Stimulated activated CD8-positive, alpha-beta memory T cell treated with anti-CD3 and anti-CD28 coated beads, Interleukin-15, amount 100 ng/mL, for 48 hours (primary cell): Measurements from ENCODE around the gene RPL15.
A peak's percentile ranks its signal among the peaks of the same experiment; 100 is the strongest.
"Not testable (repeated sequence)": the region's sequence is repeated elsewhere in the genome, so short reads cannot be mapped to it uniquely, and the experiment has no call there.

ENCODE experiments used
- DNase-seq, 2 donors: peaks; one replicate each; pipeline ENCODE4 v3.0.0-alpha.2; 2020; ENCODE audit warnings: low read depth in 2 of 2

RPL15 gene

DNA sequence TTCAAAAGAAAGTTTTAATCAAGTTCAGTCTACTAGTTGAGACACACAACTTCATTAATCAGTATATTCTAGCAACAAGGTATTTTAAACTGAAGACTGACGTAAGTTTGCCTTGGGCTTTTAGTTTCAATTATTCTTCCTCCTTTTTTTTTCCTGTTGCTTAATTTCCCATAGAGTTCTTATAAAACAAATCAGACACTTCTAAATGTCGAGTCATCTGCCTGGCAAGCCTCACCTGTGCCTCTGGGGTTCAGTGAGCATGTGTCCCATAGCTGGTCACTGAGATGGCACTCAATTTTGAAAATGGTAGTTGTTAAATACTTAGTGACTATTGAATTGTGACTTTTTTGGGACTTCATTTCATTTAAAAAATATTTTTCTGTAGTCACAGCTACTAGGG is 27.5 kb upstream of the RPL15 start:
- no peak for DNase-seq

DNA sequence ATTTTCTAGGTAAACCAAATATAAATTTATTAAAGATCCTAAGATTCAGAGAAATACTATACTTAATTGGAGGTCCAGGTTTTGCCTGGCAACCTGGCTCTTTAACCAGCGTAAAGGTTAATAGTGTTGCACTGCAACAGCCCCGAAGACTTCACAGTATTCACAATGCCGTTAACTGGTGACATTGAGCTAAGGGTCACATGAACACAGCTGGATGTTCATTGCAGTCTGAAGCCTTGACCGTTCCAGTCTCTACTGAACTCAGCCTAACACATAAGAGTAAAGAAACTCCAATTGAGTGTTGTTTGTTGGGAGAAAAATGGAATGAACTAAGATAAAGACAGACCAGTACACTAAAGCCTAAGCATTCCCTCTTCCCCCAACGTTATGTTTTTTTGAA is 27.0 kb upstream of the RPL15 start:
- DNase-seq, result no peak

GRCh38 chr3:23894254-23895061 is 22.5 kb upstream of the RPL15 start:
- no peak for DNase-seq

DNA sequence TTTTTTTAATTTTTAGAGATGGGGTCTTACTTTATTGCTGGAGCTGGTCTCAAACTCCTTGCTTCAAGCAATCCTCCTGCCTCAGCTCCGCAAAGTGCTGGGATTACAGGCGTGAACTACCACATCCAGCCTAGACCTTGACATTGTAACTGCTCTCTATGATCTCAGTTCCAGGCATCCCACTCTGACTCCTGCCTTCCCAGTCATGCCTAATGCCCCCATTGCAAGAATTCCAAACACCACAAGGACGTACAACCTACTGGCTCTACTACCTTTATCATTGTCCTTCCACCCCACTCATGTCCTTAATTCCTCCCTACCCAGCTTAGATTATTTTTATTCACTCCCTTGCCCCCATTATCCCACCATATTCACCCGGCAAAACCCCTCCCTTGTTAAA is 21.8 kb upstream of the RPL15 start:
- no peak for DNase-seq

GRCh38 chr3:23900744-23901143 is 16.2 kb upstream of the RPL15 start:
- DNase-seq, result no peak

DNA sequence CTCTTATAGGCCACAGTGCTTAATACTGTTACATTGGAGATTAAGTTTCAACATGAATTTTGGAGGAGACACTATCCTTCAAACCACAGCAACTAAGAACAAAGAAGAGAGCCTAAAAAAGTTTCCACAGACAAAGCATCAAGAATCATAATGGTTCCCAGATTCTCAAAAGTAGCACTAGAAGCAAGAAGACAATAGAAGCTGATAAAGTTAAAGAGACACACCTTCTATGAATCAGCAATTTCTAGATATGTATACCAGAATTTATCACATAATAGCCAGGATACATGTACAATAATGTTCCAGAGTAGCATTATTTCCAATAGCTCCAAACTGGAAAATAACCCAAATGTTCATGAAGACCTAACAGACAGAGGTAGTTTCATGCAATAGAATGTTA is 12.4 kb upstream of the RPL15 start:
- DNase-seq, result no peak

DNA sequence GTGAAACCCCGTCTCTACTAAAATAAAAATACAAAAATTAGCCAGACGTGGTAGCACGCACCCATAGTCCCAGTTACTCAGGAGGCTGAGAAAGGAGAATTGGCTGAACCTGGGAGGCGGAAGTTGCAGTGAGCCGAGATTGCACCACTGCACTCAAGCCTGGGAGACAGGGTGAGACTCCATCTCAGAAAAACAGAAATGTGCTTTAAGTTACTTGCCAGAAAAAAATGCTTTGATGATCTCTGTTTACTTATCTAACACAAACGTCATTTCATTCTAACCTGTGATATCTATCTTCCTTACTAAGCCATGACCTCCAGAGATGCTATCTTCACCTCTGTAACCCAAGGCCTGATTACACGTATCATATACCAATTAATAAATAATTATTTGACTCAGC is 7.6 kb upstream of the RPL15 start:
- DNase-seq, result no peak

DNA sequence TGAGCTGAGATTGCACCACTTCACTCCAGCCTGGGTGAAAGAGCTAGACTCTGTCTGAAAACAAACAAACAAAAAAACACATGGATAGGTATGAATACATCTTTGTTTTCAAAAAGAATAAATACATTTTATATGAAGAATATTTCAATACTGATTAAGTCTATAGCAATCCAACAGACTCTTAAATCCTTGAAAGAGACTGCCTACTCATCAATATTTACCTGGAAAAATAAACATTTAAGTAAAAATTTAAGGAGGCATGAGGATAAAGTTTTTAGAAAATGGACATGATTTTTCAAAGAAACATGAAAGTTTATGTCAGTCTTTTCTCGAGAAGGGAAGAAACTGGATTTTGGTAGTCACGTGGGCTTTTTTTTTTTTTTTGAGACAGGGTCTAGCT is 5.5 kb upstream of the RPL15 start:
- DNase-seq, result no peak

DNA sequence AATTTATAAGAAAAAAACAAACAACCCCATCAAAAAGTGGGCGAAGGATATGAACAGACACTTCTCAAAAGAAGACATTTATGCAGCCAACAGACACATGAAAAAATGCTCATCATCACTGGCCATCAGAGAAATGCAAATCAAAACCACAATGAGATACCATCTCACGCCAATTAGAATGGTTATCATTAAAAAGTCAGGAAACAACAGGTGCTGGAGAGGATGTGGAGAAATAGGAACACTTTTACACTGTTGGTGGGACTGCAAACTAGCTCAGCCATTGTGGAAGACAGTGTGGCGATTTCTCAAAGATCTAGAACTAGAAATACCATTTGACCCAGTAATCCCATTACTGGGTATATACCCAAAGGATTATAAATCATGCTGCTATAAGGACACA is 4.6 kb upstream of the RPL15 start:
- not testable (repeated sequence) for DNase-seq

GRCh38 chr3:23913182-23913581 is 3.8 kb upstream of the RPL15 start:
- no peak for DNase-seq

GRCh38 chr3:23913873-23914743 is 2.8 kb upstream of the RPL15 start:
- no peak for DNase-seq

- DNase-seq, result no peak
These were observed 1.3 kb upstream of the RPL15 start for GRCh38 chr3:23915537-23916108.

DNA sequence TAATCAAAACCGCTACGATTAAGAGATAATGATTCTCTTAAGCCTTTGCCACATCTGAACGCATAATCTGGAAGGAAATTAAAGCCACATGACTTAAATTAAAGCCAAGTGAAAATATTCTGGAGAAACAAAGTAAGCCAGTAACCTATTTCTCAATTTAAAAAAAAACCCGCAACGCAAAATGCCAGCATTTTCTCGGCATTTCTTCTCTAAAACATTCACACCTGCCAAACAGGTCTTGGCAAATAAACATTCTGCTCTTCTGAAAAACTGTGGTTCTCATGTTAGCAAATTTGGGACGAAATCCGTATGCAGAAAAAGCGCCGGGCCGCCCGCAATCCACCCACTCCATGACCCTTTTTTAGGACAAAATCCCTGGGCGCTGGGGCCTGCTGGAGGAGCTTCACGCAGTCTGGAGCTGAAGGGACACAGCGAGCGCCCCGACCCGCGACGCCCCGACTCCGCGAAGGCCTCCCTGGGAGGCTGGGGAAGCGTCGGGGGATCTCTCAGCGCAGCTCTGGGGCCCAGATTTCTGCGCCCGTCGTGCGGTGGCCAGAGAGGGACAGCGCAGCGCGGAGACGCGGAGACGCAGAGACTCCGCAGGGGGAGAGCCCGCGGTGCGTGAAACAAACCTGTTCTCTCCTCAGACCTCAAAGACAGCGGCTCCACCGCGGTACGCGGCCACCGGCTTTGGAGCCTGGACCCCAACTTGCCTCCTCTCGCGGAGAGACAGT is 613 bp upstream of the RPL15 start:
- no peak for DNase-seq

- DNase-seq, result peak in 1 of 2 donors; percentile 60
These were observed 859 bp downstream of the RPL15 start for GRCh38 chr3:23917679-23918303.

GRCh38 chr3:23918331-23918730 is 1.4 kb downstream of the RPL15 start:
- DNase-seq, result not testable (repeated sequence)

DNA sequence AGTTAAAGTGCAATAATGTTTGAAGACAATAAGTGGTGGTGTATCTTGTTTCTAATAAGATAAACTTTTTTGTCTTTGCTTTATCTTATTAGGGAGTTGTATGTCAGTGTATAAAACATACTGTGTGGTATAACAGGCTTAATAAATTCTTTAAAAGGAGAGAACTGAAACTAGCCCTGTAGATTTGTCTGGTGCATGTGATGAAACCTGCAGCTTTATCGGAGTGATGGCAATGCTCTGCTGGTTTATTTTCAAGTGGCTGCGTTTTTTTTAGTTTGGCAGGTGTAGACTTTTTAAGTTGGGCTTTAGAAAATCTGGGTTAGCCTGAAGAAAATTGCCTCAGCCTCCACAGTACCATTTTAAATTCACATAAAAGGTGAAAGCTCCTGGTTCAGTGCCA is 2.7 kb downstream of the RPL15 start:
- DNase-seq, result no peak

GRCh38 chr3:23920151-23920655 is 3.3 kb downstream of the RPL15 start:
- no peak for DNase-seq

DNA sequence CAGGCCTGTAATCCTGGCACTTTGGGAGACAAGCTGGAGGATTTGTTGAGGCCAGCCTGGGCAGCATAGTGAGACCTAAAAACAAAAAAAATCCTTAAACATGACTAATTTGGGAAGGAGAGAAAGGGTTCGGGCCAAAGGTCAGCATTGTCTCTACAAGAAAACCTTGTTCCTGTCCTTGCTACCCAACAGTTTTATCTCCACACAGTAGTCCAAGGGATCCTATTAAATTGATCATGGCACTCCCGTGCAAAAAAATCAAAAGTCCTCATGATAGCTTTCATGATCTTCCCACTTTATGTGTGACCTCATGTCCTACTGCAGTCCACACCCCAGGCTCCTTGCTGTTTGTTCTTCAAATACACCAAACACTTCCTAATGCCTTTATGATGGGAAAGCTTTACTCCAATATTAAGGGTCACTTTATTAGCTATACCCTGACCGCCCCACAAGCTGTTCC is 4.2 kb downstream of the RPL15 start:
- no peak for DNase-seq

DNA sequence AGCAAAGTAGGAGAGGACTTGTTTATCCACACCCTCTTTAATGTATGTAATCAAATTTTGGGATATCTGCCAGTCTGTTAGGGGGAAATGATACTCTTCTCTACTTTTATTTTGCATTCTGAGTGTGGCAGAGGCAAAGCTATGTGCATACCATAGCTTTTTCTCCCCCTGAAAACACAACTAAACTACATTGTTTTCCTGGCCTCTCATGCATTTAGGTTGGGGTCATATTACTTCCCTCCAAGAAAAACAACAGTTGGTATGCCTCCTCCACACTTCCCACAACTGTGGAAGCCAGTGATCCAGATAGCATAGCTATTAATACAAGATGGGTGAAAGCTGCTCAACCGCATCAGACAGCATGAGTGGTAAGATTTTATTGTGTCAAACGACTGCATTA is 6.9 kb downstream of the RPL15 start:
- DNase-seq, result no peak

GRCh38 chr3:23926246-23926645 is 9.3 kb downstream of the RPL15 start:
- no peak for DNase-seq

GRCh38 chr3:23926736-23927135 is 9.8 kb downstream of the RPL15 start:
- no peak for DNase-seq
